Neuron (in vitro differentiated cells): Measurements from ENCODE around the gene DNER.
A peak's percentile ranks its signal among the peaks of the same experiment; 100 is the strongest.
"Not testable (repeated sequence)": the region's sequence is repeated elsewhere in the genome, so short reads cannot be mapped to it uniquely, and the experiment has no call there.

Experiments
- H2AFZ ChIP-seq: one replicate; pipeline ENCODE4 v1.6.1; 2013; ENCODE audit warnings: low read depth, mild to moderate bottlenecking, inconsistent platforms, low read length, moderate library complexity
- H3K27me3 ChIP-seq: one replicate; pipeline ENCODE4 v1.6.1; 2013; ENCODE audit warnings: low read length; ENCODE audit not compliant: insufficient read depth
- H3K36me3 ChIP-seq: one replicate; pipeline ENCODE4 v1.6.1; 2013; ENCODE audit warnings: low read length; ENCODE audit not compliant: insufficient read depth
- H3K4me1 ChIP-seq: one replicate; pipeline ENCODE4 v1.6.1; 2013; ENCODE audit warnings: low read length; ENCODE audit not compliant: insufficient read depth
- H3K4me3 ChIP-seq: 2 replicates; pipeline ENCODE4 v1.5.1; 2013; ENCODE audit warnings: mild to moderate bottlenecking, low read length, moderate library complexity
- H3K9me3 ChIP-seq: one replicate; pipeline ENCODE4 v1.6.1; 2013; ENCODE audit warnings: low read length

Gene DNER

GRCh38 chr2:229731363-229731762, 17.0 kb upstream of the DNER start:
- Histone ChIP-seq H3K36me3 (no peaks in the 10 kb centered on the region), H2AFZ (no peak overlapping the region), H3K4me3 (no peak overlapping the region), H3K27me3 (no peaks in the 10 kb centered on the region), H3K9me3 (no peaks in the 10 kb centered on the region), H3K4me1 (no peaks in the 10 kb centered on the region)

GRCh38 chr2:229728370-229728769, 14.0 kb upstream of the DNER start:
- no peak overlapping the region for H2AFZ ChIP-seq
- H3K27me3 ChIP-seq, result no peaks in the 10 kb centered on the region
- no peaks in the 10 kb centered on the region for H3K36me3 ChIP-seq
- peaks cover 5% of the 10 kb centered on the region for H3K4me1 ChIP-seq
- no peak overlapping the region for H3K4me3 ChIP-seq
- no peaks in the 10 kb centered on the region for H3K9me3 ChIP-seq

DNA sequence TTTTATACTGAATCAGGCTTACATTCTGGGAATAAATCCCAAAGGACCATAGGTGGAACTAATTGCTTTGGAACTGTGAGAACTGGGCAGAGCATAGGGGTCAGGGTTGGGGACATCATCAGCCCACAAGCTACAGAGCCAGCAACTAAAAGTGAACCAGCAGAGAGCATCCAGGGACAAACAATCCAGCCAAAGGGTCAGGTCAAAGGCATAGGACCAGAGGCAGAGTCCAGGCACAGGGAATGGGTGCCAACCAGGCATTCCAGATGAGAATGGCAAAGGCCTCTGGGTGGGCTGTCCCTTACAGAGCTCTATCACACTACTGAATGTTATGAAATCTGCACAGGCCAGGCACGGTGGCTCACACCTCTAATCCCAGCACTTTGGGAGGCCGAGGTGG, 12.3 kb upstream of the DNER start:
- Histone ChIP-seq H3K4me1 (peaks cover 5% of the 10 kb centered on the region), H3K9me3 (no peaks in the 10 kb centered on the region), H3K36me3 (no peaks in the 10 kb centered on the region), H3K27me3 (no peaks in the 10 kb centered on the region), H2AFZ (no peak overlapping the region), H3K4me3 (no peak overlapping the region)

DNA sequence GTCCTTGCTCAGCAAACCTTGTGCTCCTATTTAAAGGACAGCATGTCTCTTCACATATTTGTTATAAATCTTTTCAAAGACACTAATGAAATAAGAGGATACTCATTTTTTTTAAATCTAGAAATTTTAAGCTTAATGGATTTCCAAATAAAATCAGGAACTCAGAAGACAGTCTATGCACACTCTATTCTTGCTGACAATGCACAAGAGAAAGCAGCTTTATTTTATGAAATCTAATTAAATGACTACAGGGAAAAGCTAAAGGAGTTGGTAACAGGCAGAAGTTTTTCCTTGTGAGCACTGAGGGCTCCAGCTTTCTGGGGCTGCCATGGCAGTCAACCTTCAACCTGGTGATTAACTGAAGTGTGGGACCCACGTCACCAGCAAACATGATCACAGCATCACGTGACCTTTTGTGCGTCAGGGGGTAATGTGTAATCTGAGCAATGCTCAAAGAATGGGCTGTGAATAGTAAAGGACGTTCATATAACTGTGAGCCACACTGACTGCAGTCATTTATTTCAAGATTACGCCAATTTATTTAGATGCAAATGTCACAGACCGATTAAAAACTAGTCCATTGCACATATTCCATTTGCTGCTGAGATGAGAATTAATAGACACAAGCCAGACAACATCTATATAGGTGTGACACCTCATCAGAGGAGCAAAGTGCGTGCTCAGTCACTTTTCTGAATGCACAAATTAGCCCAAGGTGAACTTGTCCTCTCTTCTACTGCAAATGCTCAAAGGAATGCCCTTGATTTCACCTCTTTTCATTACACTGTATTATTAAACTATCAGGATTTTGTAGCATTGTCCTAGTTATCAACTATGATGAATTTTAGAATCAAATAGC, 11.6 kb upstream of the DNER start:
- Histone ChIP-seq H3K36me3 (no peaks in the 10 kb centered on the region), H3K27me3 (no peaks in the 10 kb centered on the region), H2AFZ (no peak overlapping the region), H3K9me3 (no peaks in the 10 kb centered on the region), H3K4me3 (no peak overlapping the region), H3K4me1 (peaks cover 5% of the 10 kb centered on the region)

GRCh38 chr2:229723192-229723591, 8.8 kb upstream of the DNER start:
- not testable (repeated sequence) for H2AFZ ChIP-seq, H3K4me1 ChIP-seq, H3K9me3 ChIP-seq, H3K4me3 ChIP-seq, H3K36me3 ChIP-seq, H3K27me3 ChIP-seq

- H3K9me3 ChIP-seq, result no peaks in the 10 kb centered on the region
- H3K36me3 ChIP-seq, result no peaks in the 10 kb centered on the region
- peaks cover 7% of the 10 kb centered on the region for H3K4me1 ChIP-seq
- peaks cover 14% of the 10 kb centered on the region for H3K27me3 ChIP-seq
- H3K4me3 ChIP-seq, result no peak overlapping the region
- H2AFZ ChIP-seq, result no peak overlapping the region
Observed at GRCh38 chr2:229719926-229720647, 5.7 kb upstream of the DNER start.

GRCh38 chr2:229718057-229718456, 3.7 kb upstream of the DNER start:
- no peaks in the 10 kb centered on the region for H3K36me3 ChIP-seq
- H3K27me3 ChIP-seq, result peaks cover 28% of the 10 kb centered on the region
- peaks cover 25% of the 10 kb centered on the region for H3K4me1 ChIP-seq
- H3K9me3 ChIP-seq, result no peaks in the 10 kb centered on the region
- H3K4me3 ChIP-seq, result no peak overlapping the region
- no peak overlapping the region for H2AFZ ChIP-seq

GRCh38 chr2:229715895-229716507, 1.6 kb upstream of the DNER start:
- Histone ChIP-seq H2AFZ (no peak overlapping the region), H3K4me3 (no peak overlapping the region), H3K36me3 (no peaks in the 10 kb centered on the region), H3K27me3 (peaks cover 47% of the 10 kb centered on the region), H3K9me3 (no peaks in the 10 kb centered on the region), H3K4me1 (peaks cover 25% of the 10 kb centered on the region)

DNA sequence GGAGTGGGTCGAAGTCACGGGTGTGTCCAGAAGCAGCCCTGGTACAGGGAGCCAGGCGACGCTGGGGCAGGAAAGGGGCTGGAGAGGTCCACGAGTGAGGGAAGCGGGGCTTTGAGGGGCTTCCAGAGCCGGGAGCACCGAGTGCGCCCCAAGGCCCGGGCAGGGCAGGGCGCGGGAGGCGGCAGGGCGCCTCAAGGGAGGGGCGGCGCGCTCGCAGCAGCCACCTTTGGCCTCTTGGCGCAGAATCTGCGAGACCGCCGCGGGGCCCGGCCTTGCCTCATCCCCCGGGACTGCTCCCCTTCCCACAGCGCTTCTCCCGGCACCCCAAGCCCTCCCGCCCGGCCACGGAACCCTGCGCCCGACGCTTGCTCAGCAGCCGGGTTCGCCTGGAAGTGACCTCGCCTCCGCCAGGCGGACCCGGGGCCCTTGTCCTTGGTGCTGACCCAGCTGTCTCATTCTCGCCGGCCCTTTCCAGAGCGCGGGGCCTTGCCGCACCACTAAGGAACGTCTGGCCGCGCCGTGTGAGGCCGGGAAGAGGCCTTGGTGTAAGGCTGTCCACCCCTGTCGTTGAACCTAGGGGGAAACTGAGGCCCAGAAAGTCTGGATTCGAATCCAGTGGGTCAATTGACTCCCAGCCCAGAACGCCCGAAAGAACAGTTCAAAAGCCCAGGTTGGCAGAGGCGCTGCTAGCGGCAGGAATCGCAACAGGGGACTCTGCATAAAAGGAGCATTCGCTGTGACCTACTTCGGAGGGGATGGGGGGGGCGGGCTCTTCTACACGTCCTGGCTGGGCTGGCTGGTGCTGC, 584 bp upstream of the DNER start:
- H3K27me3 ChIP-seq, result peaks cover 58% of the 10 kb centered on the region
- H3K4me3 ChIP-seq, result peak overlapping the region; percentile 62
- peaks cover 25% of the 10 kb centered on the region for H3K4me1 ChIP-seq
- H3K36me3 ChIP-seq, result no peaks in the 10 kb centered on the region
- H2AFZ ChIP-seq, result peak overlapping the region; percentile 59
- H3K9me3 ChIP-seq, result no peaks in the 10 kb centered on the region

GRCh38 chr2:229713371-229714079, 830 bp downstream of the DNER start:
- H3K27me3 ChIP-seq, result peaks cover 58% of the 10 kb centered on the region
- H3K4me1 ChIP-seq, result peaks cover 25% of the 10 kb centered on the region
- H2AFZ ChIP-seq, result peak overlapping the region; percentile 98
- no peaks in the 10 kb centered on the region for H3K36me3 ChIP-seq
- H3K4me3 ChIP-seq, result peak overlapping the region; percentile 62
- H3K9me3 ChIP-seq, result no peaks in the 10 kb centered on the region

DNA sequence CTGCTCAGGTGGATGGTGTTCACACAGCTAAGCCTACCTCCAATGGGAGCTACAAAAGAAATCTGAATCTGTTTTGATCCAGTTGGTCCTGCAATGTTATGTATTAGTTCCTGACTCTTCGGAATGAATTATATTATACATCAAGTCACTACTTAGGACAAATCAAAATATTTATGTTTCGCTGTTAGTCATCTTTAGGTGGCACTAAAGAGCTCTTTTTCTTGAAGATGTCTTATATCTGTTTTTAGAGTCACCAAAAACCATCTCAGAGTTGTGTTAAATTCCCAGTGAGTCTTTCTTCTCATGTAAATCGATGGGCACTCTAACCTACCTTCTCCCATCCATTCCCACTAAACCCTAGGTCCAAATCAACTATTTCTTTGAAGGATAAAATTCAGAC, 2.2 kb downstream of the DNER start:
- H3K9me3 ChIP-seq, result no peaks in the 10 kb centered on the region
- H3K27me3 ChIP-seq, result peaks cover 52% of the 10 kb centered on the region
- H3K36me3 ChIP-seq, result no peaks in the 10 kb centered on the region
- no peak overlapping the region for H2AFZ ChIP-seq
- peaks cover 25% of the 10 kb centered on the region for H3K4me1 ChIP-seq
- no peak overlapping the region for H3K4me3 ChIP-seq

- peaks cover 2% of the 10 kb centered on the region for H3K4me1 ChIP-seq
- H3K36me3 ChIP-seq, result no peaks in the 10 kb centered on the region
- H3K9me3 ChIP-seq, result no peaks in the 10 kb centered on the region
- peaks cover 33% of the 10 kb centered on the region for H3K27me3 ChIP-seq
- H3K4me3 ChIP-seq, result no peak overlapping the region
- H2AFZ ChIP-seq, result no peak overlapping the region
Observed at GRCh38 chr2:229708335-229708734, 6.0 kb downstream of the DNER start.
